GM12878 (cell line): Measurements from ENCODE around the gene ZNG1A. TPM values are rescaled to one million over a fixed set of nuclear protein-coding genes. Genes with fewer than 3 reads are reported as not detected.
"Not testable (repeated sequence)": the region's sequence is repeated elsewhere in the genome, so short reads cannot be mapped to it uniquely, and the experiment has no call there.

Source experiments
- ATAC-seq: fragments of 200-7000 bp; cut with Tn5 transposase; 3 replicates; pipeline ENCODE4 v1.9.1; 2020; ENCODE audit warnings: mild to moderate bottlenecking, moderate library complexity
- BruUV-seq: library from RNA; stranded (reverse); fragments of 400-500 nt; replicated peaks from 2 replicates; lab custom pipeline; 2021; lab: Mats Ljungman, UMichigan
- CTCF ChIA-PET: fragments of 300-600 bp; sonication (Branson Sonifier 250); formaldehyde crosslinking; extraction: SDS; loops from one replicate; lab custom pipeline; 2021; ENCODE audit warnings: inconsistent platforms; lab: Yijun Ruan, JAX
- POLR2A ChIA-PET: fragments of 350-600 bp; formaldehyde crosslinking; extraction: SDS; loops from one replicate; lab custom pipeline; 2021; ENCODE audit warnings: inconsistent platforms; lab: Charles Lee
- RAD21 ChIA-PET: fragments of 300-600 bp; sonication (Branson Sonifier 250); formaldehyde crosslinking; loops from one replicate; lab custom pipeline; 2023; ENCODE audit warnings: antibody characterized with exemption; ENCODE audit not compliant: unreplicated experiment; lab: Charles Lee
- SMC1A ChIA-PET: fragments of 300-600 bp; sonication (Branson Sonifier 250); formaldehyde crosslinking; loops from one replicate; lab custom pipeline; 2023; ENCODE audit not compliant: unreplicated experiment, uncharacterized antibody; lab: Charles Lee
- DNase-seq: peaks from one replicate; pipeline ENCODE4 v3.0.0-alpha.2; 2011; ENCODE audit warnings: low read depth, low spot score
- FAIRE-seq: peaks from 3 replicates; lab custom pipeline; 2011; peaks lifted over from hg19 to GRCh38; lab: Jason Lieb, UNC
- H2AFZ ChIP-seq: 2 replicates; pipeline ENCODE4 v1.6.0; 2011; ENCODE audit warnings: low read depth, low read length, control low read depth; ENCODE audit not compliant: control insufficient read depth
- H3K27ac ChIP-seq: 2 replicates; pipeline ENCODE4 v1.5.1; 2011; ENCODE audit warnings: control low read depth; ENCODE audit not compliant: control insufficient read depth, insufficient read depth
- H3K27me3 ChIP-seq, 2 experiments: replicated peaks in 1 of 2; 2 replicates each; pipeline versions ENCODE4 v1.6.0 to v1.6.1; 2011; ENCODE audit warnings: low read length in 1 of 2; ENCODE audit not compliant: control insufficient read depth in 2 of 2, insufficient read depth in 2 of 2
- H3K36me3 ChIP-seq, 2 experiments: 2 replicates each; pipeline ENCODE4 v1.5.1; 2011; ENCODE audit warnings: low read length in 1 of 2; ENCODE audit not compliant: control insufficient read depth in 2 of 2, insufficient read depth in 2 of 2
- H3K4me1 ChIP-seq: 2 replicates; pipeline ENCODE4 v1.6.1; 2011; ENCODE audit warnings: mild to moderate bottlenecking, low read length, moderate library complexity, mixed read lengths; ENCODE audit not compliant: control insufficient read depth, insufficient read depth
- H3K4me2 ChIP-seq: 2 replicates; pipeline ENCODE4 v1.6.0; 2011; ENCODE audit warnings: control low read depth; ENCODE audit not compliant: control insufficient read depth, insufficient read depth
- H3K4me3 ChIP-seq: fragments of 200-600 bp; sonication (generic); 2 replicates; pipeline ENCODE4 v1.5.1; 2016
- H3K79me2 ChIP-seq: 2 replicates; pipeline ENCODE4 v1.6.0; 2011; ENCODE audit warnings: low read length; ENCODE audit not compliant: control insufficient read depth, insufficient read depth
- H3K9ac ChIP-seq: 2 replicates; pipeline ENCODE4 v1.8.0; 2011; ENCODE audit warnings: low read length, control low read depth, mixed read lengths; ENCODE audit not compliant: control insufficient read depth, insufficient read depth
- H3K9me3 ChIP-seq: replicated peaks from 3 replicates; pipeline ENCODE4 v1.5.1; 2011; ENCODE audit warnings: mild to moderate bottlenecking, low read length; ENCODE audit not compliant: control insufficient read depth, insufficient read depth
- H4K20me1 ChIP-seq: 2 replicates; pipeline ENCODE4 v1.6.0; 2011; ENCODE audit not compliant: control insufficient read depth, insufficient read depth
- JUND ChIP-seq: IDR thresholded peaks from 2 replicates; pipeline ENCODE4 v1.6.1; 2012; ENCODE audit warnings: low read depth, mild to moderate bottlenecking, low read length, improper control_type of control experiment, moderate library complexity
- NR2C2 ChIP-seq: IDR thresholded peaks from 2 replicates; pipeline ENCODE4 v1.6.1; 2011; ENCODE audit warnings: borderline replicate concordance, low read depth; ENCODE audit not compliant: control insufficient read depth, insufficient read length
- SUZ12 ChIP-seq: fragments of 200-600 bp; sonication (generic); IDR thresholded peaks from one replicate; pipeline ENCODE4 v1.6.1; 2018; ENCODE audit warnings: antibody characterized with exemption, mild to moderate bottlenecking; ENCODE audit not compliant: unreplicated experiment
- WGBS: methylation state at CpG from one replicate; pipeline ENCODE4 v1.1.6; 2016; ENCODE audit warnings: low lambda C conversion rate; ENCODE audit not compliant: insufficient replicate concordance, insufficient coverage; ENCODE audit errors: missing lambda C conversion rate; 5-methylcytosine and 5-hydroxymethylcytosine counted together
- in situ Hi-C: fragments of 300-500 bp; cut with MboI; formaldehyde crosslinking; loops from 9 replicates; pipeline ENCODE4 v1.14.3; 2018; ENCODE audit warnings: mixed read lengths
- intact Hi-C: fragments of 100-400 bp; cut with micrococcal nuclease; formaldehyde crosslinking; loops from one replicate; pipeline ENCODE4 v1.14.2; 2022; ENCODE audit not compliant: unreplicated experiment
- polyA plus RNA-seq, 11 experiments: library from polyadenylated mRNA; depleted of rRNA in 4 of 11; unstranded in 6 of 11; stranded (reverse) in 5 of 11; fragments of >200 nt; fragmentation: Nextera tagmentation in 4 of 11; fragmentation: Illumina TruSeq in 1 of 11; extraction: Ambion mirVana in 4 of 11; extraction: Trizol in 1 of 11; gene quantifications; 1 replicate in 1 of 11; 2 replicates in 10 of 11; pipeline versions ENCODE4 v1.2.1 to v1.2.3, GENCODE V29; 2011 to 2016; ENCODE audit warnings: inconsistent platforms in 2 of 11, missing spikeins in 2 of 11, low read depth in 1 of 11
- total RNA-seq, 4 experiments: library from RNA; depleted of rRNA in 3 of 4; stranded (reverse); fragments of >200 nt in 3 of 4; fragmentation: Illumina TruSeq in 1 of 4; extraction: Trizol in 1 of 4; gene quantifications; 2 replicates each; pipeline versions ENCODE4 v1.2.1 to v1.2.3, GENCODE V29; 2013 to 2021

The ZNG1A gene
- total and polyA plus RNA-seq, 10 of the 15 experiments (the other 5 are each of a cell fraction or from before 2014, with no cell fraction given): 48.0 to 179 (median 96.7) TPM

GRCh38 chr9:219670-220365 is 41.0 kb upstream of the ZNG1A start:
- Histone ChIP-seq H2AFZ (no peak overlapping the region), H3K79me2 (no peaks in the 10 kb centered on the region; the same call in 1 of the 2 replicates), H3K9ac (no peak overlapping the region), H3K4me2 (no peak overlapping the region), H3K36me3 (no peaks in the 10 kb centered on the region), H4K20me1 (no peaks in the 10 kb centered on the region), H3K9me3 (no peaks in the 10 kb centered on the region), H3K4me1 (peaks cover 4% of the 10 kb centered on the region; the same call in 1 of the 2 replicates), H3K27me3 (no peaks in the 10 kb centered on the region; a peak in 2 of 4 replicates), H3K4me3 (no peak overlapping the region), H3K27ac (no peak overlapping the region)
- no peak for DNase-seq
- intact Hi-C loops (no loop called here), in situ Hi-C loops (no loop called here)
- WGBS: 24% methylated on average over 7 of the region's 7 CpGs
- ChIA-PET RAD21 (no interaction called here), POLR2A (no interaction called here), CTCF (no interaction called here), SMC1A (no interaction called here)
- ATAC-seq: no peak
- TF ChIP-seq SUZ12 (no peak), JUND (no peak), NR2C2 (no peak)
- no peak for FAIRE-seq
- BruUV-seq: no TSS peak

DNA sequence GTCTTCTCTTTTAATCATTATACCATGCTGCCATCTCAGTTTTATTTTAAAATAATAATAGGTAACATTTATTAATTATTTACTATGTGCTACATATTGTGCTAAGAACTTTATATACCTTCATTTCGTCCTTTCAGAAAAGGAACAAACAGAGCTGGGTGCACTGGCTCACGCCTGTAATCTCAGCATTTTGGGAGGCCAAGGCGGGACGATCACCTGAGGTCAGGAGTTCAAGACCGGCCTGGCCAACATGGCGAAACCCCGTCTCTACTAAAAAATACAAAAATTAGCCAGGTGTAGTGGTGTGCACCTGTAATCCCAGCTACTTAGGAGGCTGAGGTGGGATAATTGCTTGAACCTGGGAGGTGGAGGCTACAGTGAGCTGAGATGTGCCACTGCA is 40.2 kb upstream of the ZNG1A start:
- in situ Hi-C loops, H2AFZ ChIP-seq, FAIRE-seq, H3K27ac ChIP-seq, H3K9ac ChIP-seq, H3K36me3 ChIP-seq, DNase-seq, RAD21 ChIA-PET, POLR2A ChIA-PET, H3K9me3 ChIP-seq, H3K79me2 ChIP-seq, SMC1A ChIA-PET, BruUV-seq, ATAC-seq, H4K20me1 ChIP-seq, H3K4me2 ChIP-seq, H3K4me3 ChIP-seq, H3K4me1 ChIP-seq, intact Hi-C loops, CTCF ChIA-PET, H3K27me3 ChIP-seq: not testable (repeated sequence)
- 97% methylated on average over 7 of the region's 7 CpGs for WGBS
